ENCODE measurements around the gene CSTF2T.
"Not testable (repeated sequence)": the region's sequence is repeated elsewhere in the genome, so short reads cannot be mapped to it uniquely, and the experiment has no call there.

CSTF2T gene

DNA sequence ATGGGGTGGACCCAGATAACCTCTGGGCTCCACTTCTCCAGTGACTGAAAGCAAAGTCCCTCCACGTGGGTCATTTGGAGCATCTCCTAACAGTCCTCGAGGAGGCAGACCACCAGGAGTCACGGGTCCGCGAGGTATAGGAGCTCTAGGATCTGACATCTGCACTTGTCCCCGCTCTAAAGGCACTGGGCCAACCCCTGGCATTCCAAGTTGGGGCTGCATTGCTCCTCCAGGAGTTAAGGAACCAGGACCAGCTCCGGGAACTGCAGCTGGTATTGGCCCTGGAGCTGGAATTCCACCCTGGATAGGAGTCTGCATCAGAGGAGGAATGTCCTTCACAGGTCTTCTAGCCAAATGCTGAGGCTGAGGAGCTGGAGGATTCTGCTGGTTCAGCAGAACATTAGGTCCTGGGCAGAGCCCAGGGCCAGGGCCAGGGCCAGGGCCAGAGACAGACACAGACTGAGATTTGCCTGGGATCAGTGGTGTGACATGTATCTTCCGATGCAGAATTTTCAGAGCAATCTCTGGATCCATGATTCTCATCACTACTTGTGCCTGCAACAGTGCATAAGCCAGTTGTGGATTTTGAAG lies 827 bp downstream of the CSTF2T start:
- no peak for DNase-seq (ENCODE audit: low read depth, low spot score)

- DNase-seq (ENCODE audit: low read depth, low spot score): no peak
Measured at GRCh38 chr10:51696251-51696650, 3.1 kb downstream of the CSTF2T start.

DNA sequence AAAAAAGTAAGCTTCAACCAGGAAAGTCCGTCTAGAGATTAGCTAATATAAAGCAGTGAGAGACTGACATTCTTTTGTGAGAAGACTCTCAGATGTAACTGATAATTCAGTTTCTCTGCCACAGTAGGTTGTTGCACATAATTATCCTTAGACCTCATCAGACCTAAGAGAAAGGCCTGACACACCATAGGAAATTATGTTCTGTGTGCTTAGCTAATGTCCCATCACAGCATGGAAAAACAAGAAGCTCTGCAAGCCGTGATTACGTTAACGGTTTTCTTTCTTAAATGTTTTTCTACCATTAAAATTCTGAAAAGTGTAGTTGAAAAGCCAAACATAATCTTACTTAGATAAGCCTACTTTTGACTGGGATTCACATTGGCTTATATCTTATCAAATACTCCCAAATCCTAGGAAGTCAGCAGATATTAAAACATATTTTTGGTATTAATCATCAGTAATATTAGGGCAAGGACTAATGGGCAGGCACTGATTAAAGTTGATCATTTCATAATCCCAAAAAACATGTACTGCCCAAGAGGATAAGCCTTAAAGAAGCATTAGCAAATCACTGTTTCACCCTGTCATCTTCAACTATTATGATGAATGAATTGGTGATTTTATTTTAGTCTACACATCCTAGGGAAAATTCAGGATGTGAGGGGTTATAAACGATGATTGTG lies 5.2 kb downstream of the CSTF2T start:
- no peak for DNase-seq (ENCODE audit: low read depth, low spot score)

- no peak for DNase-seq (ENCODE audit: low read depth, low spot score)
Measured at GRCh38 chr10:51691135-51691534, 8.3 kb downstream of the CSTF2T start.

- no peak for DNase-seq (ENCODE audit: low read depth, low spot score)
Measured at GRCh38 chr10:51689536-51689935, 9.9 kb downstream of the CSTF2T start.

- not testable (repeated sequence) for DNase-seq (ENCODE audit: low read depth, low spot score)
Measured at GRCh38 chr10:51688826-51689225, 10.6 kb downstream of the CSTF2T start.

DNA sequence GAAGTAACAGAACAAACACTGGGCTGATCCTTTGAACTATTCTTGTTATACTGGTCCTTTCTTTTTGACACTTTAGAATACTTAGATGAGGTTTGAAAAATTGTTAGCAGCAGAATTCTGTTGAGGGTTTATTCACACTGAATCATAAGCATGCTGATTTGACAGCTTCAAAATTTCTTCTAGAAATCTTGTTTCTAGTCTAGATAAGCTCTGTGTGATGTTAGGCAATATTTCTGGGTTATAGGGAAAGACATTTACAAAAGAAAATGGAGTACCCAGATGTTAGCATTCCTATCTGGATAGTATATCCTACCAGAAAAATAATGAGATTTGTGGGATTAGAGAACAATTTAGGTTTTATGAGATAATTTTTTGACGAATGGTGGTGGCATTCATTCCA lies 12.1 kb downstream of the CSTF2T start:
- DNase-seq (ENCODE audit: low read depth, low spot score): no peak

- no peak for DNase-seq (ENCODE audit: low read depth, low spot score)
Measured at GRCh38 chr10:51685768-51686167, 13.6 kb downstream of the CSTF2T start.

DNA sequence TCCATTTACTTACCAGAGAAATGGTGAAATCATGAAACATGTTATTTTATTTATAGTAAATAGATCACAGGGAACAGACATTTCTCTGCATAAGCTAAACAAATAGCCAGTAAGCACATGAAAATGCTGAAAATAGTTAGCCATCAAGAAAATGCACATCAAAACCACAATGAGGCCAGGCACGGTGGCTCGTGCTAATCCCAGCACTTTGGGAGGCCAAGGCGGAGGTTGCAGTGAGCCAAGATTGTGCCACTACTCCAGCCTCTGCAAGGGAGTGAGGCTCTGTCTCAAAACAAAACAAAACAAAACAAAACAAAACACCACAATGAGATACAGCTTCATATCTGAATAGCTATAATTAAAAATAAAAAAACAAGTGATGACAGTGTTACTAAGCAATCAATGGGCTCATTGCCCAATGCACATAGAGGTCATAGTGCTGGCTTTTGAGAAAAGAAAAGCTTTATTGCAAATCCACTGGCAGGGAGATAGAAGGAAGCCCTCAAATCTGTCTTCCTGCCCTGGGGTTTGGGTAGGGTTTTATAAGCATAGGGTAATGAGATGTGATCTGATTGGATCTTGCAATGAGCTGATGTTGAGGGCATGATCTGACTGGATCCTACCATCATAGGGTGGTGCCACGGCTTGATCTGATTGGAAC lies 16.2 kb downstream of the CSTF2T start:
- DNase-seq (ENCODE audit: low read depth, low spot score): no peak

- no peak for DNase-seq (ENCODE audit: low read depth, low spot score)
Measured at GRCh38 chr10:51679841-51680240, 19.6 kb downstream of the CSTF2T start.

GRCh38 chr10:51675088-51675487 lies 24.3 kb downstream of the CSTF2T start:
- no peak for DNase-seq (ENCODE audit: low read depth, low spot score)

GRCh38 chr10:51672039-51672535 lies 27.3 kb downstream of the CSTF2T start:
- no peak for DNase-seq (ENCODE audit: low read depth, low spot score)

DNA sequence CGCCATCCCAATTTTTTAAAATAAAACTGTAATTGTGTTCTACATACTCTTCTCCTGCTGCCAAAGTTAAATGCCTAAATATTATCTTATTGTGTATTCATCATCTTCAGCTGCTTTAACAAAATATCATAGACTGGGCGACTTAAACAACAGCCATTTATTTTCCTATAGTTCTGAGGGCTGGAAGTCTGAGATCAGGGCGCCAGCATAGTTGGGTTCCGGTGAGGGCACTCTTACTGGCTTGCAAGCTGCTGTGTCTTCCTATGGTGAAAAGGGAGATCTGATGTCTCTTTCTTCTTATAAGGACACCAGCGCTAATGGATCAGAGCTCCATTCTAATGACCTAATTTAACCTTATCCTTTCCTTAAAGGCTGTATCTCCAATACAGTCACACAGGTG lies 30.4 kb downstream of the CSTF2T start:
- no peak for DNase-seq (ENCODE audit: low read depth, low spot score)

DNA sequence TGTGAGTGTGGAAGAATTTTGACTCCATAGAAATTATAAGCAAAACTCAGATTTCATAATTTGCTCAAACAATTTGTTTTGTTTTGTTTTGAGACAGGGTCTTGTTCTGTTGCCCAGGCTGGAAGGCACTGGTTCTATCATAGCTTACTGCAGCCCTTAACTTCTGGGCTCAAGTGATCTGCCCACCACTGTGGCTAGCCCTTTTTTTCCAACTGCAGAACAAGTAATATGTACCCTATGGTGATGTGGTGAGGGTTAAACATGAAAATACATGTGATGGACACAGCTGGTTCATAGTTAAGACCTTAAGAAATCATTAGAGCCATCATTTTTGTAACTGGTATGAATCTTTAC lies 31.1 kb downstream of the CSTF2T start:
- DNase-seq (ENCODE audit: low read depth, low spot score): no peak

DNA sequence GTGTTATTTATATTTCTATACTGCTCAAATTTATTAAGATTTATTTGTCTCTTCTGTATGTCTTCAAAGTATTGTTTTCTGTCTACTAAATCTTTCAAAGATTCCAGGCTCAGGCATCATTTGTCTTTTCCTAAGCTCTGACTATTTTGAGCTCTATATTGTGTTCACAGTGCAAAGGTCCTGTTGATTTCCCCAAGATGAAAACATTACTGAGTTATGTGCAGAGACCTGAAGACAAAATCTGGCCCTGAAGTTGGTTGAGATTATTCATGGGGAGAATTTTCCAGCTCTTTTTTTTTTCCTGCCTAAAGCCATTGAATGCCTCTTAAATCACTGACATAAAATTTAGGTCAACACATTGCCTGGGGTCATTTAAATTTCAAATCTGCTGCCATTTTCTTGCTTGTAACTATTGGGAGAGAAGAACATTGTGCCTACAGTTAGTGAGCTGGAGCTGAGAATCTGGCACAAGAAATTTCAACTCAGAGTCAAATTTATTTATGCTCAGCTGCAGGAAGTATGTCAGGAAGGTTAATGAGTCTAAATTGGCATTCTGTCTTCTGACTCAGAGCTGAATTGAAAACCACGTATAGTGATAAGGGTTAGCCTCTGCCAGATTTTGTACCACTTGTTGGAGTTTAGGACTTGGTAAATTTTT lies 31.6 kb downstream of the CSTF2T start:
- no peak for DNase-seq (ENCODE audit: low read depth, low spot score)

DNA sequence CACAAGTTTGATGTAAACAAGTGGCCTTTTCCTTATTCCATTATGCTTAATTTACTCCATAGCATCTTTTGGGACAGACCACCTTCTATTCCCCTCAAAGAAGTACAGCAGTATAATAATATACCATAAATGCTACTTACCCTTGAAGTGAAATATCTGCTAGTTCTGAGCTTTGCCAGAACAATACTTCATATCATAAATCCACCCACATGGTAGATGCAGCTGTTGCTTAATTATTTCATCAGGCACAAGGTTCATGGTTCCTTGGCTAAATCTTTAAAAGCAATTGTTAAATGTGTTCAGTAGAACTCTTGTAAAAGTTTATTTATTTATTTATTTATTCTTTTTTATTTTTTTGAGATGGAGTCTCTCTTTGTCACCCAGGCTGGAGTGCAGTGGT lies 32.9 kb downstream of the CSTF2T start:
- DNase-seq (ENCODE audit: low read depth, low spot score): no peak

DNA sequence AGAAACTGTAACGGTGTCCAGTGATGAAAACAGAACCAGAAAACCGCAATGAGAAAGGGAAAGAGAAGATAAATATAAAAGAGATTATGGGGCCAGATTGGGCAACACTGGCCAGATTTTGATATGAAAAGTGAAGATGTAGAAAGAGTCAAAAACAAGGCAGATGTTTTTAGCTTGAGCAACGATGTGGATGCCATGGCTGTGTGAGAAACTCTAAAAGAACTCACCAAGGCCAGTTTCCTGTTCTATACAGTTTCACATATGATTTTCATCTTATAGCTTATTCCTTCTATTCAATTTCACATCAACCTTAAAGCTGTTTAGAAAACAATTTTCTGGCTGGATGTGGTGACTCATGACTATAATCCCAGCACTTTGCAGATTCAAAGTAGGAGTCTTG lies 36.3 kb downstream of the CSTF2T start:
- DNase-seq (ENCODE audit: low read depth, low spot score): no peak

DNA sequence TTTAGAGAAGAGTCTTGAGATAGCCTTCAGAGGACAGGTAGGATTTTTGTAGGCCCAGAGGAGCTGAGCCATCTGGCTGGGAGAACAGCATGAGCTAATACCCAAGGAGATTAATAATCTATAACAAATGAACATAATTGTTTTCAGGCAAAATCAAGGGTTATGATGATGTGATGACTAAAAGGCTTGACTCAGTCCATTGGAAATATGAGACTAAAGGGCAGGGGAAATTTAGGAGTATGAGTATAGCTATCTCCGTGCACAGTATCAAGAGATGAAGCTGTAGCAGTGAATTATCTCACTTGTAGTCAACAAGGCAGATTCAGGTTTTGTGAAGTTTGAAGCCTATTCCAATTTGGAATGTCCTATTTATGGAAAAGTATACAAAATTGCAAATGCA lies 40.1 kb downstream of the CSTF2T start:
- DNase-seq (ENCODE audit: low read depth, low spot score): no peak

DNA sequence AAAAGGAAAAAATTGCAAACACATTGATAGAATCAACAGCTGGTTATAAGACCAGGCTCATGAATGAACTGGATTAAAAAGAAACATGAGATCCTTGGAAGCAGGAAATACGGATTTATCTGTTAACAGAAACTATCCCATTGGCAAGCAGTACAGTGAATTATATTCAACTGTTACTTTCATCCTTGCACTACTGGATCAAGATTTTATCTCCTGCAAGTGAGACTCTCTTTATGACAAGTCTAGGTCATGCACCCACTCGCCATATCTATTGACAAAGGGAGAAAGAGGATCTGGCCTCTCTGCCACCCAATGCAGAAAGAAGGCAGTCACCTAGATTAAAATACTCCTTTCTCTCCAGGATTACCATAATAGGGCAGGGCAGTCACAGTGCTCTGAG lies 41.4 kb downstream of the CSTF2T start:
- no peak for DNase-seq (ENCODE audit: low read depth, low spot score)

GRCh38 chr10:51656503-51656902 lies 42.9 kb downstream of the CSTF2T start:
- no peak for DNase-seq (ENCODE audit: low read depth, low spot score)

DNA sequence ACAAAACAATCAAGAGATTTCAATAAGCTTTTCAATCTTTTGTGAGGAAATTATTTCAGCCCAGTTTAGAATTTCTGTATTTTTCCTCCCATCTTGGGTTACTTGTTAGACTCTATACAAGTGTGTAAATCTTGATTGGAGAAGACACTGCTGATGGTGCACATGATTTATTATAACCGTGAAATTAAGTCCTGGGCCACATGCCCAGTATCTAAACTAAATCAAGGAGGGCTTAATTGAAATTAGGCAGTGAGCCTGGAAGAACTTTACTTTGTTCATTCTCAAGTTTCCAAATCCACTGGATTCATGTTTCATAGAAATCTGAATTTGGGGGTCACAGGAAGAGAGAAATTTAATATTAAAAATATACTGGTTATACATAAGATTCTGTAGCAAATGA lies 44.5 kb downstream of the CSTF2T start:
- no peak for DNase-seq (ENCODE audit: low read depth, low spot score)

DNA sequence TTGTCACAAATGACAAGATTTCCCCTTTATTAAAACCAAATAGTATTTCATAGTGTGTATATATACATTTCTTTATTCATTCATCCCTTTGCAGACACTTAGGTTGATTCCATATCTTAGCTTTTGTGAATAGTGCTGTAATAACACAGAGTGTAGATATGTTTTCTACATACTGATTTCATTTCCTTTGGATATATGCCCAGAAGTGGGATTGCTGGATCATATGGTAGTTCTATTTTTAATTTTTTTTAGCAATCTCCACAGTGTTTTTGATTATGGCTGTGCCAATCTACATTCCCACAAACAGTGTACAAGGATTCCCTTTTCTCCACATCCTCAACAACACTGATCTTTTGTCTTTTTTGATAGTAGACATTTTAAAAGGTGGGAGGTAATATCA lies 46.4 kb downstream of the CSTF2T start:
- no peak for DNase-seq (ENCODE audit: low read depth, low spot score)

DNA sequence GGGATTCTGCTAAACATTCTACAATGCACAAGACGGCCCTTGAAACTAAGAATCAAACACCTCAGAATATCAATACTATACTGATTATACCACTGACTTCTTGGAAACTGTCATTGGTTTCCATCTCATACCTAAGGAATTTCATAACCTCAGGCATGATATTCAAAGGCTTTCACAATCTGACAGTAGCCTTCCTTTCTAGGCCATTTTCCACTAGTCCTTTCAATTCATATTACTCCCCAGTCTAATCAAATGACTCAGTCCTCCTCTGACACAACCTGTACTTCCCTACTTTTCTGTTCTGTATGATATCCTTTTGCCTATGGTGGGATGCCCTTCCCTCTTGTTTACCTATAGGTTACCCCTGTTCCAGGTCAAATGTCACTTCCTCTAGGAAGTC lies 48.3 kb downstream of the CSTF2T start:
- no peak for DNase-seq (ENCODE audit: low read depth, low spot score)

Data from smooth muscle cell of the brain vasculature (primary cell).